Suppressor macrophage treated with lipopolysaccharide for 1 hour (primary cell): ENCODE results near the gene ACTRT2.

ENCODE experiments used
- DNase-seq, 3 donors: peaks; one replicate each; pipeline ENCODE4 v3.0.0-alpha.2; 2020 to 2022

Gene ACTRT2

GRCh38 chr1:3021233-3021671 lies at the start of gene ACTRT2:
Gene ACTRT2 (plus strand): TSS chr1:3021467. CDS start chr1:3021687, 220 bp downstream.
- DNase-seq: no peak

GRCh38 chr1:2971609-2972008 lies 49.7 kb upstream of the ACTRT2 start:
- DNase-seq: no peak

- DNase-seq: no peak
These were observed 49.0 kb upstream of the ACTRT2 start for GRCh38 chr1:2972011-2972878.

- no peak for DNase-seq
These were observed 48.2 kb upstream of the ACTRT2 start for GRCh38 chr1:2972879-2973575.

- DNase-seq: no peak
These were observed 47.4 kb upstream of the ACTRT2 start for GRCh38 chr1:2973601-2974593.

- DNase-seq: no peak
These were observed 46.5 kb upstream of the ACTRT2 start for GRCh38 chr1:2974701-2975301.

GRCh38 chr1:2975466-2976179 lies 45.6 kb upstream of the ACTRT2 start:
- no peak for DNase-seq

GRCh38 chr1:2976180-2976562 lies 45.1 kb upstream of the ACTRT2 start:
- DNase-seq: no peak

GRCh38 chr1:2977886-2978611 lies 43.2 kb upstream of the ACTRT2 start:
- no peak for DNase-seq

GRCh38 chr1:2978691-2979190 lies 42.5 kb upstream of the ACTRT2 start:
- no peak for DNase-seq

- no peak for DNase-seq
These were observed 41.8 kb upstream of the ACTRT2 start for GRCh38 chr1:2979191-2980072.

- no peak for DNase-seq
These were observed 41.0 kb upstream of the ACTRT2 start for GRCh38 chr1:2980073-2980791.

- no peak for DNase-seq
These were observed 40.4 kb upstream of the ACTRT2 start for GRCh38 chr1:2980849-2981248.

- DNase-seq: no peak
These were observed 39.9 kb upstream of the ACTRT2 start for GRCh38 chr1:2981388-2981787.

- no peak for DNase-seq
These were observed 39.2 kb upstream of the ACTRT2 start for GRCh38 chr1:2981981-2982614.

- no peak for DNase-seq
These were observed 38.5 kb upstream of the ACTRT2 start for GRCh38 chr1:2982615-2983318.

GRCh38 chr1:2983319-2983705 lies 38.0 kb upstream of the ACTRT2 start:
- DNase-seq: no peak
